NK-92 (cell line): Measurements from ENCODE around the gene TACC2.
"Not testable (repeated sequence)": the region's sequence is repeated elsewhere in the genome, so short reads cannot be mapped to it uniquely, and the experiment has no call there.

Experiments
- DNase-seq: peaks from one replicate; lab custom pipeline; 2025; ENCODE audit not compliant: unreplicated experiment; lab: John Stamatoyannopoulos, UW

TACC2 gene

GRCh38 chr10:121988361-121989324 lies at the start of gene TACC2:
TSS of gene TACC2 (plus strand) at chr10:121989163. CDS start at chr10:122021982, 32,819 bp downstream.
- no peak for DNase-seq

GRCh38 chr10:121941532-121941931 lies 47.4 kb upstream of the TACC2 start:
- DNase-seq: no peak

GRCh38 chr10:121942749-121943416 lies 46.1 kb upstream of the TACC2 start:
- DNase-seq: no peak

GRCh38 chr10:121947343-121948330 lies 41.3 kb upstream of the TACC2 start:
- no peak for DNase-seq

GRCh38 chr10:121949049-121949448 lies 39.9 kb upstream of the TACC2 start:
- no peak for DNase-seq

GRCh38 chr10:121949451-121949850 lies 39.5 kb upstream of the TACC2 start:
- DNase-seq: no peak

GRCh38 chr10:121952226-121952625 lies 36.7 kb upstream of the TACC2 start:
- no peak for DNase-seq

GRCh38 chr10:121956111-121957061 lies 32.6 kb upstream of the TACC2 start:
- no peak for DNase-seq

- no peak for DNase-seq
Observed at GRCh38 chr10:121959671-121960070, 29.3 kb upstream of the TACC2 start.

GRCh38 chr10:121961456-121961855 lies 27.5 kb upstream of the TACC2 start:
- no peak for DNase-seq

GRCh38 chr10:121965996-121966395 lies 23.0 kb upstream of the TACC2 start:
- no peak for DNase-seq

GRCh38 chr10:121969086-121969485 lies 19.9 kb upstream of the TACC2 start:
- not testable (repeated sequence) for DNase-seq

GRCh38 chr10:121974019-121974534 lies 14.9 kb upstream of the TACC2 start:
- DNase-seq: no peak

GRCh38 chr10:121974535-121975294 lies 14.2 kb upstream of the TACC2 start, which contains the start of gene NSMCE4A:
TSS of gene NSMCE4A (minus strand) at chr10:121975217. CDS start at chr10:121975165, 52 bp downstream.
- no peak for DNase-seq

- no peak for DNase-seq
Observed at GRCh38 chr10:121975295-121976086, 13.5 kb upstream of the TACC2 start.

- DNase-seq: no peak
Observed at GRCh38 chr10:121976607-121977006, 12.4 kb upstream of the TACC2 start.

- no peak for DNase-seq
Observed at GRCh38 chr10:121978511-121978910, 10.5 kb upstream of the TACC2 start.

- DNase-seq: no peak
Observed at GRCh38 chr10:121981346-121981745, 7.6 kb upstream of the TACC2 start.
